GM23338 (cell line): Measurements from ENCODE around the gene PIGH. TPM values are rescaled to one million over a fixed set of nuclear protein-coding genes. Genes with fewer than 3 reads are reported as not detected.

Source experiments
- ATAC-seq: fragments of 200-7000 bp; cut with Tn5 transposase; 3 replicates; pipeline ENCODE4 v1.9.1; 2020
- DNase-seq: peaks from one replicate; pipeline ENCODE4 v3.0.0-alpha.2; 2015; ENCODE audit warnings: low spot score
- H2AFZ ChIP-seq: fragments of 200-600 bp; sonication (generic); 2 replicates; pipeline ENCODE4 v1.8.0; 2016; ENCODE audit warnings: antibody characterized with exemption, mild to moderate bottlenecking, moderate library complexity
- H3F3A ChIP-seq: fragments of 200-600 bp; sonication (generic); replicated peaks from 2 replicates; pipeline ENCODE4 v1.8.0; 2017; ENCODE audit warnings: antibody characterized with exemption, mixed run types, low read depth
- H3K27ac ChIP-seq: fragments of 200-600 bp; sonication (generic); 2 replicates; pipeline ENCODE4 v1.6.1; 2016; ENCODE audit warnings: low read depth
- H3K27me3 ChIP-seq: fragments of 200-600 bp; sonication (generic); 2 replicates; pipeline ENCODE4 v1.8.0; 2016; ENCODE audit warnings: mild to moderate bottlenecking, mixed run types, moderate library complexity; ENCODE audit not compliant: insufficient read depth
- H3K36me3 ChIP-seq: fragments of 200-600 bp; sonication (generic); 2 replicates; pipeline ENCODE4 v1.8.0; 2016; ENCODE audit warnings: mild to moderate bottlenecking; ENCODE audit not compliant: insufficient read depth
- H3K4me1 ChIP-seq: fragments of 200-600 bp; sonication (generic); 2 replicates; pipeline ENCODE4 v1.8.0; 2016; ENCODE audit warnings: mild to moderate bottlenecking, moderate library complexity; ENCODE audit not compliant: insufficient read depth
- H3K4me2 ChIP-seq: fragments of 200-600 bp; sonication (generic); 2 replicates; pipeline ENCODE4 v1.7.1; 2017; ENCODE audit warnings: mixed run types
- H3K4me3 ChIP-seq: fragments of 200-600 bp; sonication (generic); 2 replicates; pipeline ENCODE4 v1.6.1; 2016; ENCODE audit warnings: mixed run types
- H3K79me2 ChIP-seq: fragments of 200-600 bp; sonication (generic); replicated peaks from 2 replicates; pipeline ENCODE4 v1.8.0; 2017; ENCODE audit warnings: mild to moderate bottlenecking; ENCODE audit not compliant: insufficient read depth
- H3K9me2 ChIP-seq: fragments of 200-600 bp; sonication (generic); 2 replicates; pipeline ENCODE4 v1.8.0; 2017; ENCODE audit not compliant: insufficient read depth
- H4K20me1 ChIP-seq: fragments of 200-600 bp; sonication (generic); replicated peaks from 2 replicates; pipeline ENCODE4 v1.8.0; 2017; ENCODE audit warnings: mild to moderate bottlenecking; ENCODE audit not compliant: insufficient read depth
- H3K27ac Mint-ChIP-seq: 2 replicates; pipeline ENCODE4 v1.8.0; 2020; ENCODE audit warnings: inconsistent platforms, mild to moderate bottlenecking, moderate library complexity, mixed read lengths
- H3K27me3 Mint-ChIP-seq: 3 replicates; pipeline ENCODE4 v1.8.0; 2022; ENCODE audit warnings: low read depth, mild to moderate bottlenecking, moderate library complexity, mixed read lengths, inconsistent platforms; ENCODE audit not compliant: insufficient read depth, poor library complexity
- H3K36me3 Mint-ChIP-seq: 3 replicates; pipeline ENCODE4 v1.8.0; 2021; ENCODE audit warnings: low read depth, mild to moderate bottlenecking, inconsistent platforms, moderate library complexity, mixed read lengths
- H3K4me1 Mint-ChIP-seq: 3 replicates; pipeline ENCODE4 v1.8.0; 2020; ENCODE audit warnings: mild to moderate bottlenecking, inconsistent platforms, mixed read lengths
- H3K4me3 Mint-ChIP-seq: 3 replicates; pipeline ENCODE4 v1.8.0; 2021; ENCODE audit warnings: moderate library complexity, mild to moderate bottlenecking, inconsistent platforms, mixed read lengths
- H3K9me3 Mint-ChIP-seq: 3 replicates; pipeline ENCODE4 v1.8.0; 2020; ENCODE audit warnings: moderate library complexity, mild to moderate bottlenecking, inconsistent platforms, mixed read lengths
- CREB1 ChIP-seq: fragments of 250-450 bp; sonication (Bioruptor Pico); IDR thresholded peaks from 2 replicates; pipeline ENCODE4 v1.5.0; 2020; ENCODE audit warnings: low read depth, mild to moderate bottlenecking, moderate library complexity
- EZH2 ChIP-seq: fragments of 200-600 bp; sonication (generic); IDR thresholded peaks from one replicate; pipeline ENCODE4 v1.8.0; 2017; ENCODE audit warnings: antibody characterized with exemption, mild to moderate bottlenecking, low read depth; ENCODE audit not compliant: unreplicated experiment
- EZH2phosphoT487 ChIP-seq: fragments of 200-600 bp; sonication (generic); IDR thresholded peaks from one replicate; pipeline ENCODE4 v1.8.1; 2018; ENCODE audit warnings: antibody characterized with exemption; ENCODE audit not compliant: unreplicated experiment
- JUNB ChIP-seq: IDR thresholded peaks from one replicate; pipeline ENCODE4 v1.6.1; 2016; ENCODE audit warnings: antibody characterized with exemption; ENCODE audit not compliant: unreplicated experiment
- NANOG ChIP-seq: IDR thresholded peaks from 2 replicates; pipeline ENCODE4 v1.6.1; 2016; ENCODE audit warnings: antibody characterized with exemption, borderline replicate concordance
- POLR2AphosphoS5 ChIP-seq: IDR thresholded peaks from 2 replicates; pipeline ENCODE4 v1.6.1; 2016; ENCODE audit warnings: antibody characterized with exemption, low read depth
- STAT1 ChIP-seq: IDR thresholded peaks from one replicate; pipeline ENCODE4 v1.6.1; 2016; ENCODE audit warnings: antibody characterized with exemption; ENCODE audit not compliant: unreplicated experiment
- ZNF114 ChIP-seq: fragments of 250-450 bp; sonication (Bioruptor Pico); IDR thresholded peaks from 2 replicates; pipeline ENCODE4 v1.5.0; 2020; ENCODE audit warnings: mild to moderate bottlenecking, moderate library complexity
- ZNF331 ChIP-seq: fragments of 250-450 bp; sonication (Bioruptor Pico); IDR thresholded peaks from 2 replicates; pipeline ENCODE4 v1.5.0; 2020; ENCODE audit warnings: low read depth, mild to moderate bottlenecking, moderate library complexity
- polyA plus RNA-seq: library from polyadenylated mRNA; unstranded; fragments of >200 nt; fragmentation: Nextera tagmentation; extraction: Ambion mirVana; gene quantifications from 2 replicates; pipeline ENCODE4 v1.2.1, GENCODE V29; 2016
- total RNA-seq: library from RNA; depleted of rRNA; stranded (reverse); fragments of >200 nt; shearing (Covaris generic); gene quantifications from 2 replicates; pipeline ENCODE4 v1.2.3, GENCODE V29; 2014
- TF ChIP-seq, protein P1 (sequence below): IDR thresholded peaks from 2 replicates; pipeline ENCODE4 v1.6.1; 2016; ENCODE audit warnings: antibody characterized with exemption
- TF ChIP-seq, protein P2 (sequence below): fragments of 250-450 bp; sonication (Bioruptor Pico); IDR thresholded peaks from 2 replicates; pipeline ENCODE4 v1.5.0; 2020; ENCODE audit warnings: mild to moderate bottlenecking, moderate library complexity
- TF ChIP-seq, protein P3 (sequence below): IDR thresholded peaks from one replicate; pipeline ENCODE4 v1.6.1; 2018; ENCODE audit warnings: antibody characterized with exemption; ENCODE audit not compliant: unreplicated experiment
- TF ChIP-seq, protein P4 (sequence below), 2 experiments: fragments of 200-600 bp in 1 of 2; sonication (generic) in 1 of 2; conservative IDR thresholded peaks; 2 replicates each; pipeline versions ENCODE4 v1.5.1 to v1.6.1; 2016 to 2017; ENCODE audit warnings: antibody characterized with exemption in 2 of 2, low read depth in 2 of 2, mild to moderate bottlenecking in 2 of 2, moderate library complexity in 1 of 2

The PIGH gene
- total and polyA plus RNA-seq, 2 experiments from 2014 or later = 8.7 to 9.3 TPM

DNA sequence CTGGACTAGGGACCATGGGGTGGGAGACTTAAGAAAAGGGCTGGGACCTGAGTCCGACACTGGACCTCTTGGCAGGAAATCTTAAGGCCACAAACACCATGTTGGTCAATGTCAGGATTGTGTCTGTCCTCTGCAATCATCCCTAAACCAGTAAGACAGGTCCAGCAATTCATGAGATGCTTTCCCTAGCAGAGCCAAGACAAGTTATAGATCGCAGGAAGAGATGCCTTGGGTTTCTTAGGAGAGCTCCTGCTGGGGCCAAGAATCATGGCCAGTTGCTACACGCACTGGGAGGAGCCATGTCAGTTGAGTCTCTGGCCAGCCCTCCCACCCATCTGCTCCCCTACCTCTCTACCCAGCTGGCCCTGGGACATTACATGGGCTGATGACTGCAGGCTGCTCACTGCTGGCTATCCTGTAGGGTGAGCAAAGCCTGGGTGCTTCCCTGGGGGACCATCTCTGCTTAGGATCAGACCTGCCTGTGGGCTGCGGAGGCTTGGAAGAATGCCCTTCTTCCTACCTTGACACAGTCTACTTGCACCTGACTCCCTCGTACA lies 52.8 kb downstream of the PIGH start:
- TF ChIP-seq POLR2AphosphoS5 (no peak), ZNF114 (no peak), JUNB (no peak), CREB1 (CRISPR knock-in tag) (no peak), ZNF331 (CRISPR knock-in tag) (no peak), EZH2phosphoT487 (no peak), EZH2 (no peak), STAT1 (no peak), NANOG (no peak)
- TF ChIP-seq, protein P1, sequence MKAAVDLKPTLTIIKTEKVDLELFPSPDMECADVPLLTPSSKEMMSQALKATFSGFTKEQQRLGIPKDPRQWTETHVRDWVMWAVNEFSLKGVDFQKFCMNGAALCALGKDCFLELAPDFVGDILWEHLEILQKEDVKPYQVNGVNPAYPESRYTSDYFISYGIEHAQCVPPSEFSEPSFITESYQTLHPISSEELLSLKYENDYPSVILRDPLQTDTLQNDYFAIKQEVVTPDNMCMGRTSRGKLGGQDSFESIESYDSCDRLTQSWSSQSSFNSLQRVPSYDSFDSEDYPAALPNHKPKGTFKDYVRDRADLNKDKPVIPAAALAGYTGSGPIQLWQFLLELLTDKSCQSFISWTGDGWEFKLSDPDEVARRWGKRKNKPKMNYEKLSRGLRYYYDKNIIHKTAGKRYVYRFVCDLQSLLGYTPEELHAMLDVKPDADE = no peak
- TF ChIP-seq, protein P2, sequence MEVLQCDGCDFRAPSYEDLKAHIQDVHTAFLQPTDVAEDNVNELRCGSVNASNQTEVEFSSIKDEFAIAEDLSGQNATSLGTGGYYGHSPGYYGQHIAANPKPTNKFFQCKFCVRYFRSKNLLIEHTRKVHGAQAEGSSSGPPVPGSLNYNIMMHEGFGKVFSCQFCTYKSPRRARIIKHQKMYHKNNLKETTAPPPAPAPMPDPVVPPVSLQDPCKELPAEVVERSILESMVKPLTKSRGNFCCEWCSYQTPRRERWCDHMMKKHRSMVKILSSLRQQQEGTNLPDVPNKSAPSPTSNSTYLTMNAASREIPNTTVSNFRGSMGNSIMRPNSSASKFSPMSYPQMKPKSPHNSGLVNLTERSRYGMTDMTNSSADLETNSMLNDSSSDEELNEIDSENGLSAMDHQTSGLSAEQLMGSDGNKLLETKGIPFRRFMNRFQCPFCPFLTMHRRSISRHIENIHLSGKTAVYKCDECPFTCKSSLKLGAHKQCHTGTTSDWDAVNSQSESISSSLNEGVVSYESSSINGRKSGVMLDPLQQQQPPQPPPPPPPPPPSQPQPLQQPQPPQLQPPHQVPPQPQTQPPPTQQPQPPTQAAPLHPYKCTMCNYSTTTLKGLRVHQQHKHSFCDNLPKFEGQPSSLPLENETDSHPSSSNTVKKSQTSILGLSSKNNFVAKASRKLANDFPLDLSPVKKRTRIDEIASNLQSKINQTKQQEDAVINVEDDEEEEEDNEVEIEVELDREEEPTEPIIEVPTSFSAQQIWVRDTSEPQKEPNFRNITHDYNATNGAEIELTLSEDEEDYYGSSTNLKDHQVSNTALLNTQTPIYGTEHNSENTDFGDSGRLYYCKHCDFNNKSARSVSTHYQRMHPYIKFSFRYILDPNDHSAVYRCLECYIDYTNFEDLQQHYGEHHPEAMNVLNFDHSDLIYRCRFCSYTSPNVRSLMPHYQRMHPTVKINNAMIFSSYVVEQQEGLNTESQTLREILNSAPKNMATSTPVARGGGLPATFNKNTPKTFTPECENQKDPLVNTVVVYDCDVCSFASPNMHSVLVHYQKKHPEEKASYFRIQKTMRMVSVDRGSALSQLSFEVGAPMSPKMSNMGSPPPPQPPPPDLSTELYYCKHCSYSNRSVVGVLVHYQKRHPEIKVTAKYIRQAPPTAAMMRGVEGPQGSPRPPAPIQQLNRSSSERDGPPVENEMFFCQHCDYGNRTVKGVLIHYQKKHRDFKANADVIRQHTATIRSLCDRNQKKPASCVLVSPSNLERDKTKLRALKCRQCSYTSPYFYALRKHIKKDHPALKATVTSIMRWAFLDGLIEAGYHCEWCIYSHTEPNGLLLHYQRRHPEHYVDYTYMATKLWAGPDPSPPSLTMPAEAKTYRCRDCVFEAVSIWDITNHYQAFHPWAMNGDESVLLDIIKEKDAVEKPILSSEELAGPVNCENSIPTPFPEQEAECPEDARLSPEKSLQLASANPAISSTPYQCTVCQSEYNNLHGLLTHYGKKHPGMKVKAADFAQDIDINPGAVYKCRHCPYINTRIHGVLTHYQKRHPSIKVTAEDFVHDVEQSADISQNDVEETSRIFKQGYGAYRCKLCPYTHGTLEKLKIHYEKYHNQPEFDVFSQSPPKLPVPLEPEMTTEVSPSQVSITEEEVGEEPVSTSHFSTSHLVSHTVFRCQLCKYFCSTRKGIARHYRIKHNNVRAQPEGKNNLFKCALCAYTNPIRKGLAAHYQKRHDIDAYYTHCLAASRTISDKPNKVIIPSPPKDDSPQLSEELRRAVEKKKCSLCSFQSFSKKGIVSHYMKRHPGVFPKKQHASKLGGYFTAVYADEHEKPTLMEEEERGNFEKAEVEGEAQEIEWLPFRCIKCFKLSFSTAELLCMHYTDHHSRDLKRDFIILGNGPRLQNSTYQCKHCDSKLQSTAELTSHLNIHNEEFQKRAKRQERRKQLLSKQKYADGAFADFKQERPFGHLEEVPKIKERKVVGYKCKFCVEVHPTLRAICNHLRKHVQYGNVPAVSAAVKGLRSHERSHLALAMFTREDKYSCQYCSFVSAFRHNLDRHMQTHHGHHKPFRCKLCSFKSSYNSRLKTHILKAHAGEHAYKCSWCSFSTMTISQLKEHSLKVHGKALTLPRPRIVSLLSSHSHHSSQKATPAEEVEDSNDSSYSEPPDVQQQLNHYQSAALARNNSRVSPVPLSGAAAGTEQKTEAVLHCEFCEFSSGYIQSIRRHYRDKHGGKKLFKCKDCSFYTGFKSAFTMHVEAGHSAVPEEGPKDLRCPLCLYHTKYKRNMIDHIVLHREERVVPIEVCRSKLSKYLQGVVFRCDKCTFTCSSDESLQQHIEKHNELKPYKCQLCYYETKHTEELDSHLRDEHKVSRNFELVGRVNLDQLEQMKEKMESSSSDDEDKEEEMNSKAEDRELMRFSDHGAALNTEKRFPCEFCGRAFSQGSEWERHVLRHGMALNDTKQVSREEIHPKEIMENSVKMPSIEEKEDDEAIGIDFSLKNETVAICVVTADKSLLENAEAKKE (CRISPR knock-in tag) = no peak
- TF ChIP-seq, protein P3, sequence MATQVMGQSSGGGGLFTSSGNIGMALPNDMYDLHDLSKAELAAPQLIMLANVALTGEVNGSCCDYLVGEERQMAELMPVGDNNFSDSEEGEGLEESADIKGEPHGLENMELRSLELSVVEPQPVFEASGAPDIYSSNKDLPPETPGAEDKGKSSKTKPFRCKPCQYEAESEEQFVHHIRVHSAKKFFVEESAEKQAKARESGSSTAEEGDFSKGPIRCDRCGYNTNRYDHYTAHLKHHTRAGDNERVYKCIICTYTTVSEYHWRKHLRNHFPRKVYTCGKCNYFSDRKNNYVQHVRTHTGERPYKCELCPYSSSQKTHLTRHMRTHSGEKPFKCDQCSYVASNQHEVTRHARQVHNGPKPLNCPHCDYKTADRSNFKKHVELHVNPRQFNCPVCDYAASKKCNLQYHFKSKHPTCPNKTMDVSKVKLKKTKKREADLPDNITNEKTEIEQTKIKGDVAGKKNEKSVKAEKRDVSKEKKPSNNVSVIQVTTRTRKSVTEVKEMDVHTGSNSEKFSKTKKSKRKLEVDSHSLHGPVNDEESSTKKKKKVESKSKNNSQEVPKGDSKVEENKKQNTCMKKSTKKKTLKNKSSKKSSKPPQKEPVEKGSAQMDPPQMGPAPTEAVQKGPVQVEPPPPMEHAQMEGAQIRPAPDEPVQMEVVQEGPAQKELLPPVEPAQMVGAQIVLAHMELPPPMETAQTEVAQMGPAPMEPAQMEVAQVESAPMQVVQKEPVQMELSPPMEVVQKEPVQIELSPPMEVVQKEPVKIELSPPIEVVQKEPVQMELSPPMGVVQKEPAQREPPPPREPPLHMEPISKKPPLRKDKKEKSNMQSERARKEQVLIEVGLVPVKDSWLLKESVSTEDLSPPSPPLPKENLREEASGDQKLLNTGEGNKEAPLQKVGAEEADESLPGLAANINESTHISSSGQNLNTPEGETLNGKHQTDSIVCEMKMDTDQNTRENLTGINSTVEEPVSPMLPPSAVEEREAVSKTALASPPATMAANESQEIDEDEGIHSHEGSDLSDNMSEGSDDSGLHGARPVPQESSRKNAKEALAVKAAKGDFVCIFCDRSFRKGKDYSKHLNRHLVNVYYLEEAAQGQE = no peak
- TF ChIP-seq, protein P4, sequence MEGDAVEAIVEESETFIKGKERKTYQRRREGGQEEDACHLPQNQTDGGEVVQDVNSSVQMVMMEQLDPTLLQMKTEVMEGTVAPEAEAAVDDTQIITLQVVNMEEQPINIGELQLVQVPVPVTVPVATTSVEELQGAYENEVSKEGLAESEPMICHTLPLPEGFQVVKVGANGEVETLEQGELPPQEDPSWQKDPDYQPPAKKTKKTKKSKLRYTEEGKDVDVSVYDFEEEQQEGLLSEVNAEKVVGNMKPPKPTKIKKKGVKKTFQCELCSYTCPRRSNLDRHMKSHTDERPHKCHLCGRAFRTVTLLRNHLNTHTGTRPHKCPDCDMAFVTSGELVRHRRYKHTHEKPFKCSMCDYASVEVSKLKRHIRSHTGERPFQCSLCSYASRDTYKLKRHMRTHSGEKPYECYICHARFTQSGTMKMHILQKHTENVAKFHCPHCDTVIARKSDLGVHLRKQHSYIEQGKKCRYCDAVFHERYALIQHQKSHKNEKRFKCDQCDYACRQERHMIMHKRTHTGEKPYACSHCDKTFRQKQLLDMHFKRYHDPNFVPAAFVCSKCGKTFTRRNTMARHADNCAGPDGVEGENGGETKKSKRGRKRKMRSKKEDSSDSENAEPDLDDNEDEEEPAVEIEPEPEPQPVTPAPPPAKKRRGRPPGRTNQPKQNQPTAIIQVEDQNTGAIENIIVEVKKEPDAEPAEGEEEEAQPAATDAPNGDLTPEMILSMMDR (conservative IDR thresholded peaks at IDR 0.05; ENCODE audit: low read depth in 2 of 2) = no peak
- Histone ChIP-seq H3K36me3 (no peaks in the 10 kb centered on the region), H3K79me2 (no peaks in the 10 kb centered on the region), H3K27ac (no peak overlapping the region), H3K4me3 (no peak overlapping the region), H3K4me1 (no peaks in the 10 kb centered on the region), H3K9me2 (no peaks in the 10 kb centered on the region; the same call in 1 of the 2 replicates), H3F3A (no peaks in the 10 kb centered on the region), H3K4me2 (no peak overlapping the region), H3K27me3 (no peaks in the 10 kb centered on the region), H2AFZ (no peak overlapping the region), H4K20me1 (no peaks in the 10 kb centered on the region; the same call in 1 of the 2 replicates)
- peaks cover 8% of the 10 kb centered on the region; the same call in 2 of the 3 replicates for H3K4me1 Mint-ChIP-seq
- peaks cover 40% of the 10 kb centered on the region for H3K36me3 Mint-ChIP-seq
- no peak overlapping the region for H3K4me3 Mint-ChIP-seq
- no peaks in the 10 kb centered on the region for H3K9me3 Mint-ChIP-seq
- peaks cover 2% of the 10 kb centered on the region for H3K27me3 Mint-ChIP-seq
- DNase-seq (no peak), ATAC-seq (no peak)
- H3K27ac Mint-ChIP-seq = peak overlapping the region; percentile 1; the same call in 1 of the 2 replicates
